Bronchial epithelial cell (primary cell): Measurements from ENCODE around the gene NSG2. TPM values are rescaled to one million over a fixed set of nuclear protein-coding genes. Genes with fewer than 3 reads are reported as not detected.

Experiments
- DNase-seq: peaks from one replicate; pipeline ENCODE4 v3.0.0-alpha.2; 2010; ENCODE audit warnings: low read depth
- FAIRE-seq: peaks from 2 replicates; lab custom pipeline; 2011; peaks lifted over from hg19 to GRCh38; lab: Jason Lieb, UNC
- H3K27me3 ChIP-seq: 2 replicates; pipeline ENCODE4 v1.5.1; 2011; ENCODE audit warnings: low read length; ENCODE audit not compliant: control insufficient read depth, insufficient read depth
- H3K36me3 ChIP-seq: 2 replicates; pipeline ENCODE4 v1.5.1; 2011; ENCODE audit warnings: low read length; ENCODE audit not compliant: control insufficient read depth, insufficient read depth
- H3K4me3 ChIP-seq: 2 replicates; pipeline ENCODE4 v1.5.1; 2011; ENCODE audit warnings: mild to moderate bottlenecking, low read depth, low read length, control low read depth
- total RNA-seq: library from RNA; depleted of rRNA; stranded (reverse); fragments of >200 nt; gene quantifications from 2 replicates; pipeline ENCODE4 v1.2.1, GENCODE V29; 2014
- TF ChIP-seq, protein P1 (sequence below): IDR thresholded peaks from 2 replicates; pipeline ENCODE4 v1.5.1; 2011; ENCODE audit warnings: mild to moderate bottlenecking, moderate library complexity, low read length, control low read depth, inconsistent platforms; ENCODE audit not compliant: insufficient read depth, severe bottlenecking

Gene NSG2
- total RNA-seq, 1 donor from 2014 or later: not detected

DNA sequence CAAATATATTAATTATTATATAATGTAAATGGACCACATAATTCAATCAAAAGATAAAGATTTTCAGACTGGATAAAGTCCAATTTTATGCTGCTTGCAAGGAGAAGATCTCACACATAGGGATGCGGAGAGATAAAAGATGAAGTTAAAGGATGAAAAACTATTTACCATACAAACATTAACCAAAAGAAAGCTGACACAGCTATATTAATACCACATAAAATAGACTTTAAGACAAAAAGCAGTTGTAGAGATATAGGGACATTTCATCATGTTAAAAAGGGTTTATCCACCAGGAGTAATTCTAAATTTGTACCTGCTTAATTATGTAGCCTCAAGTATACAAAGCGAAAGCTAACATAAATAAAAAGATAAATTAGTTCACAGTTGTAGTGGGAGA is 15.2 kb upstream of the NSG2 start:
- TF ChIP-seq, protein P1, sequence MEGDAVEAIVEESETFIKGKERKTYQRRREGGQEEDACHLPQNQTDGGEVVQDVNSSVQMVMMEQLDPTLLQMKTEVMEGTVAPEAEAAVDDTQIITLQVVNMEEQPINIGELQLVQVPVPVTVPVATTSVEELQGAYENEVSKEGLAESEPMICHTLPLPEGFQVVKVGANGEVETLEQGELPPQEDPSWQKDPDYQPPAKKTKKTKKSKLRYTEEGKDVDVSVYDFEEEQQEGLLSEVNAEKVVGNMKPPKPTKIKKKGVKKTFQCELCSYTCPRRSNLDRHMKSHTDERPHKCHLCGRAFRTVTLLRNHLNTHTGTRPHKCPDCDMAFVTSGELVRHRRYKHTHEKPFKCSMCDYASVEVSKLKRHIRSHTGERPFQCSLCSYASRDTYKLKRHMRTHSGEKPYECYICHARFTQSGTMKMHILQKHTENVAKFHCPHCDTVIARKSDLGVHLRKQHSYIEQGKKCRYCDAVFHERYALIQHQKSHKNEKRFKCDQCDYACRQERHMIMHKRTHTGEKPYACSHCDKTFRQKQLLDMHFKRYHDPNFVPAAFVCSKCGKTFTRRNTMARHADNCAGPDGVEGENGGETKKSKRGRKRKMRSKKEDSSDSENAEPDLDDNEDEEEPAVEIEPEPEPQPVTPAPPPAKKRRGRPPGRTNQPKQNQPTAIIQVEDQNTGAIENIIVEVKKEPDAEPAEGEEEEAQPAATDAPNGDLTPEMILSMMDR: no peak
- DNase-seq (no peak), FAIRE-seq (no peak)
- Histone ChIP-seq H3K4me3 (no peak overlapping the region), H3K27me3 (no peaks in the 10 kb centered on the region), H3K36me3 (no peaks in the 10 kb centered on the region)

DNA sequence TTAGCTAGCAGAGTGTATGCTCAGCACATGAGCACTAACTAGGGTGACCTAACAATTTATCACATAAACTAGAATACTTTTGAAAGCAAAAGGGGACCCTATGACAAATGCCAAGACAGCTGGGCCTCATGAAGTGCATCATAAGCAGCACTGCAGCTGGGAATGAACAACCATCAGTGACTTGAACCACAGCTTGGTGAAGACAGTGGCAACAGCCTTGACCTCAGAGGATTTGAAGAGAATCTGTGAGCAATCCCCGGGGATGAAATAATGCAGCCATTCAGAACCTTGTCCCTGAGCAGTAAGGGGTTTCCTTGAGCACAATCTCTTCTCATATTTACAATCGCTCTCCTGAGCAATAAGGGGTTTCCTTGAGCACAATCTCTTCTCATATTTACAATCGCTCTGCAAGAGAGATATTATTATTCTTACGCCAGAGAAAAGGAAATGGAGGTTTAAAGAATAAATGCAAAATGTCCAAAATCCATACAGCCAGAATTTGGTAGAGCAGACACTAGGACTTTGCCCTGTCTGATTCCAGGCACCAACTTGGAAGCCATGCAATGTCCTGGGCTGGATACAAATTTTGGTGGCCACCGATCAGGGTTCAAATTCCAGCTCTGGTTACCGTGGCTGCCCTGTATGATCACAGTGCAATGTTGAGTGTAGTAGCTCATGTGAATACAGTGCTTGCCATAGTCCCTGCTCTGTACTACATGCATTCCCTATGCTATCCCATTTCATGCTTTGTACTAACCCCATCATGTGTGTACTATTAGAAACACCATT is 846 bp upstream of the NSG2 start:
- H3K4me3 ChIP-seq: no peak overlapping the region
- TF ChIP-seq, protein P1: no peak
- DNase-seq (no peak), FAIRE-seq (no peak)
- H3K27me3 ChIP-seq: no peaks in the 10 kb centered on the region
- H3K36me3 ChIP-seq: no peaks in the 10 kb centered on the region

DNA sequence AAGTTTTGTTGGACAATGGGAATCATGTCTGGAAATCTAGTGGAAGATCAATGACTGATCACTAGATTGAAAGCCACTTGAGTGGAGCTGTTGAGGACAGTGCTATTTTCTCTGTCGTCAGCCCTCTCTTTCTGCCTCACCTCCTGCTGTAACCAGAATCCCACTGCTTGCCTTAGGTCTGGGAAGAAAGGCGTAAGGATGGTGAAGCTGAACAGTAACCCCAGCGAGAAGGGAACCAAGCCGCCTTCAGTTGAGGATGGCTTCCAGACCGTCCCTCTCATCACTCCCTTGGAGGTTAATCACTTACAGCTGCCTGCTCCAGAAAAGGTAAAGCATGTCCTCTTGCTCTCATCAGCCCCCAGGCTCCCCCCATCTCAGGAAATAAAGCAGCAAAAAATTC is 1.1 kb downstream of the NSG2 start:
- H3K27me3 ChIP-seq: no peaks in the 10 kb centered on the region
- no peak overlapping the region for H3K4me3 ChIP-seq
- no peaks in the 10 kb centered on the region for H3K36me3 ChIP-seq
- FAIRE-seq: no peak
- TF ChIP-seq, protein P1: no peak
- no peak for DNase-seq

DNA sequence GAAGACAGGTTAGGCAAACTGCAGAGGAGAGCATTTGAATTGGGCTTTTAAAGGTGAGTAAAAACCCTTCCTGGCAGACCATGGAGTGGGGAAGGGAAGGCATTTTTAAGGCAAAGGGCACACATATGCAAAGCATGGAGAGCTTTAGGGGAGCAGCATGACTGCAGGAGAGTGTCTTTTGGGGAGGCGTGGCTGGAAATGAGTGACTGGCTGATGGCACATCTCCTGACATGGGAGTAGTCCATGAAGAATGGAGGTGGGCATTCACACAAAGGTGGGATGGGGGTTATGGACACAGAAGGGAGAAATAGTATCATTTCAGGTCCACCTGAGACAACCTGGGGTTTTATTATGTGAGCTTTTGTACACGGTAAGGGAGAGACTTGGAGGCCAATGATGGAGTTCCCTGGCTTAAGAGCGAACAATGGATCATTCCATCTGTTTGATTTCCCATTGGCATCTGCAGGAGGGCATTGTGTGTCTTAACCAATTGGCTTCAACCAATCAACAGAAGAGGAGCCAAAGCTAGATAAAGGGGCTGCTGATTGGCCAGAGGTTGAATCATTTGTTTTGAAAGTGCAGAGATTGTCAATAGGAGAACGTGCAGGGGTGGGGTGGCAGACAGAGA is 2.1 kb downstream of the NSG2 start:
- no peaks in the 10 kb centered on the region for H3K27me3 ChIP-seq
- DNase-seq: no peak
- no peak for FAIRE-seq
- no peak overlapping the region for H3K4me3 ChIP-seq
- H3K36me3 ChIP-seq: no peaks in the 10 kb centered on the region
- TF ChIP-seq, protein P1: no peak

DNA sequence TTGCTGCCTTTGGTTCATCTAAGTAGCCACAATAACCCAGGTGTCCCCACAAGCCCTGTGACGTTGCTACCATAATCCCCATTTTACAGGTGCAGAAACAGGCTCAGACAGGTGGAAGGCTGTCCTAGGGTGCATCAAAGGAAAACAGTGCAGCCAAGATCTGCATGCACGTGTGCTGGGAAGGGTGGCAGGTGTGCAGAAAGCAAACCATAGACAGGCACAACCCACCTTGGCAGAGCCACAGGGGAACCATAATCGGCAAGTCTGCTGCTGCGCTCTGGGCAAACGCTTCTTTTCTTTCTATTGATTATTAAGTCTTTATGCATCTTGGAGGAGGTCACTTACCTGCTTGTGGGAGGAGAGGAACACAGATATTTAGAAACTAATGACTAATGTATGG is 7.1 kb downstream of the NSG2 start:
- FAIRE-seq (no peak), DNase-seq (no peak)
- TF ChIP-seq, protein P1: no peak
- H3K27me3 ChIP-seq: no peaks in the 10 kb centered on the region
- H3K4me3 ChIP-seq: no peak overlapping the region
- no peaks in the 10 kb centered on the region for H3K36me3 ChIP-seq

DNA sequence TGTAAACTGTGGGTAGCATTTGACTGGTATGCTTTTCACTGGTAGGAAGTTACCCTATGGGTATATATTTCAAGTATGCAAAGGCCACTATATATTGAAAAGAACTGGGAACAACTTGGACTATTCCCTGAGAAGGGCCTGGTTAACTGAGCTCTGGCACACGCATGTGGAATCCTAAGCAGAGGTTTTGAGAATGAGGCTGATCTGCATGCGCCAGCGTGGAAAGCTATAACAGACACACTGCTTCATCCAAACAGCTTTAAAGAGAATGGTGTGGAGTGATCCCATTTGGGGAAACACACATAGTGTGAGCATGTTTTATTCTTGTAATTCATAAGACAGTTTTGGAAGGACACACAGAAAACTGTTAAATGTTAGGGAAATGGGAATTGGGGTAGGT is 8.4 kb downstream of the NSG2 start:
- Histone ChIP-seq H3K4me3 (no peak overlapping the region), H3K36me3 (no peaks in the 10 kb centered on the region), H3K27me3 (no peaks in the 10 kb centered on the region)
- FAIRE-seq (no peak), DNase-seq (no peak)
- TF ChIP-seq, protein P1: no peak
